Activated CD4-positive, alpha-beta T cell treated with anti-CD3 and anti-CD28 coated beads for 36 hours (primary cell): ENCODE data around the gene ANKS1B. TPM values are rescaled to one million over a fixed set of nuclear protein-coding genes. Genes with fewer than 3 reads are reported as not detected.

Source experiments
- ATAC-seq: fragments of 200-7000 bp; cut with Tn5 transposase; one replicate; pipeline ENCODE4 v1.10.0; 2021; ENCODE audit warnings: mild to moderate bottlenecking, moderate library complexity
- CTCF ChIA-PET: fragments of 350-600 bp; sonication (Branson Sonifier 250); formaldehyde crosslinking; loops from one replicate; lab custom pipeline; 2021; ENCODE audit warnings: antibody characterized with exemption; lab: Charles Lee
- POLR2A ChIA-PET: fragments of 350-600 bp; sonication (Branson Sonifier 250); formaldehyde crosslinking; loops from one replicate; lab custom pipeline; 2021; ENCODE audit warnings: antibody characterized with exemption, inconsistent platforms; lab: Charles Lee
- DNase-seq: peaks from one replicate; pipeline ENCODE4 v3.0.0-alpha.2; 2020
- H3K27ac Mint-ChIP-seq: one replicate; pipeline ENCODE4 v1.8.0; 2021; ENCODE audit warnings: mixed read lengths
- H3K27me3 Mint-ChIP-seq: one replicate; pipeline ENCODE4 v1.8.0; 2021; ENCODE audit warnings: mixed read lengths
- H3K36me3 Mint-ChIP-seq: one replicate; pipeline ENCODE4 v1.8.0; 2021; ENCODE audit warnings: low read depth, mixed read lengths
- H3K4me1 Mint-ChIP-seq: one replicate; pipeline ENCODE4 v1.8.0; 2021; ENCODE audit warnings: mixed read lengths
- H3K4me3 Mint-ChIP-seq: one replicate; pipeline ENCODE4 v1.8.0; 2021; ENCODE audit warnings: mild to moderate bottlenecking, moderate library complexity, mixed read lengths
- H3K9me3 Mint-ChIP-seq: one replicate; pipeline ENCODE4 v1.8.0; 2021; ENCODE audit warnings: low read depth, mixed read lengths
- intact Hi-C, 2 experiments: fragments of 100-400 bp; cut with DNase I in 1 of 2; cut with micrococcal nuclease in 1 of 2; formaldehyde crosslinking; loops; one replicate each; pipeline versions ENCODE4 v1.14.2 to v1.15.1; 2022 to 2024; cut with DNase I, micrococcal nuclease
- total RNA-seq, 2 experiments: library from RNA; stranded (reverse); gene quantifications; one replicate each; pipeline ENCODE4 v1.2.3, GENCODE V29; 2021

Gene ANKS1B
- total RNA-seq, 2 experiments from 2014 or later, result 0.19 to 0.73 TPM

- no peaks in the 10 kb centered on the region for H3K27me3 Mint-ChIP-seq
- DNase-seq (no peak), ATAC-seq (peak; percentile 1)
- no peaks in the 10 kb centered on the region for H3K9me3 Mint-ChIP-seq
- ChIA-PET CTCF (interaction anchor here (0.5 to 3.3 kb wide), 9 partner anchors 11 to 258 kb away, joined by 3 to 17 read pairs (median 4); no protein-coding TSS in a partner anchor), POLR2A (interaction anchor here (0.6 to 1.9 kb wide), 4 partner anchors 11 to 137 kb away, joined by 5 to 9 read pairs (median 6); no protein-coding TSS in a partner anchor)
- H3K4me3 Mint-ChIP-seq, result peak overlapping the region; percentile 48
- H3K36me3 Mint-ChIP-seq, result peaks cover 4% of the 10 kb centered on the region
- intact Hi-C loops, result loop anchor here (1.0 to 5.0 kb wide), 8 partner anchors 43 to 1462 kb away; partner anchors contain the start of genes APAF1 (in 2 of the 2), SLC25A3 (in 2 of the 2) and ACTR6 (in 1 of the 2)
- H3K27ac Mint-ChIP-seq, result peak overlapping the region; percentile 96
- H3K4me1 Mint-ChIP-seq, result peaks cover 67% of the 10 kb centered on the region
Observed at GRCh38 chr12:98740751-98741150, 1244.0 kb downstream of the ANKS1B start.

DNA sequence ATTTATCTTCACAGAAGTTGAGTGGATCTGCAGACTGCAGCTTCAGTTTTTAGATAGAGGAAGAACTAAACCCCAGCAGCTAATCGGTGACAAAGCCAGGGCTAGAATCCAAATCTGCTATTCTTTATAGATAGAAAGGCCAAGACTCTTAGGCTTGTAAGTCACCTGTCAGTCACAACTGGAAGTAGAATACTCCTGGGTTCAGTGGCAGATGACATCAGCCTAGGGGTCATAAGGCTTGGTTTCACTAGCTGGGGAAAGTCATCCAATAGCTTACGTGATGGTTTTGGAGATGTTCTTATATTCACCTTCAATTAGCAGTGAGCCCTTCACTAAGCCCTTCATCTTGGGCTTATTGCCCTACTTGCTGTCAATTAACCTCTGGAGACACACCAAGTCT lies 1246.2 kb downstream of the ANKS1B start:
- Mint-ChIP-seq H3K9me3 (no peaks in the 10 kb centered on the region), H3K27ac (peak overlapping the region; percentile 17), H3K27me3 (no peaks in the 10 kb centered on the region), H3K4me3 (no peak overlapping the region), H3K4me1 (peaks cover 66% of the 10 kb centered on the region), H3K36me3 (peaks cover 8% of the 10 kb centered on the region)
- DNase-seq (peak; percentile 46), ATAC-seq (peak; percentile 37)
- ChIA-PET CTCF (interaction anchor here (0.6 to 1.3 kb wide), 6 partner anchors 9 to 886 kb away, joined by 3 to 5 read pairs (median 4); no protein-coding TSS in a partner anchor), POLR2A (interaction anchor here (0.6 kb wide), 1 partner anchor 27 kb away, joined by 3 read pairs; no protein-coding TSS in a partner anchor)
- intact Hi-C loops, result no loop called here

DNA sequence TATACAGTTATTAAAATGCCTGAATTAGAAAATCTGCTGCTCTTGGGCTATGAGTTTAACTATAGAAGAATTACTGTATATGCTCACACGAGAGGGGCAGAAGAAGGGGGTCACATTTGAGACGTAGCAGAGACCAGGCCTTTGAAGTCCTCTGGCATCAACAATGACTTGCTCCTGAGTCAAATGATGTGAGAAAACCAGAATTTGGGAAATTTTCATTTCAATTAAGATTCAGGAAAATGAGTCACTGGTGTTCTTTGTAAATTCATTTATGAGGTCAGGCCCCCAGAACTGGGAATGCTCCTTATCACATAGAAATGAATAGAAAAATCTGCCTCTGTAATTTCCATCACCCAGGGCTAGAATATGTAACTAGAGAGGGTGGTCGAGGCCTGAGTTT lies 1246.7 kb downstream of the ANKS1B start:
- DNase-seq (no peak), ATAC-seq (no peak)
- Mint-ChIP-seq H3K4me3 (no peak overlapping the region), H3K27me3 (no peaks in the 10 kb centered on the region), H3K36me3 (peaks cover 8% of the 10 kb centered on the region), H3K27ac (peak overlapping the region; percentile 17), H3K9me3 (no peaks in the 10 kb centered on the region), H3K4me1 (peaks cover 61% of the 10 kb centered on the region)
- POLR2A ChIA-PET, result no interaction called here
- intact Hi-C loops, result no loop called here
- CTCF ChIA-PET, result interaction anchor here (1.3 kb wide), 1 partner anchor 8 kb away, joined by 4 read pairs; no protein-coding TSS in a partner anchor

GRCh38 chr12:98737322-98737712 lies 1247.4 kb downstream of the ANKS1B start:
- CTCF ChIA-PET, result interaction anchor here (1.0 to 1.1 kb wide), 2 partner anchors 10 to 13 kb away, joined by 3 read pairs; no protein-coding TSS in a partner anchor
- Mint-ChIP-seq H3K36me3 (peaks cover 12% of the 10 kb centered on the region), H3K27ac (no peak overlapping the region), H3K9me3 (no peaks in the 10 kb centered on the region), H3K27me3 (no peaks in the 10 kb centered on the region), H3K4me3 (no peak overlapping the region), H3K4me1 (peaks cover 57% of the 10 kb centered on the region)
- no peak for ATAC-seq
- intact Hi-C loops, result no loop called here
- DNase-seq, result no peak
- POLR2A ChIA-PET, result interaction anchor here (0.6 kb wide), 1 partner anchor 93 kb away, joined by 3 read pairs; no protein-coding TSS in a partner anchor

GRCh38 chr12:98736352-98737321 lies 1248.1 kb downstream of the ANKS1B start:
- ATAC-seq (no peak), DNase-seq (no peak)
- Mint-ChIP-seq H3K36me3 (peaks cover 13% of the 10 kb centered on the region), H3K4me3 (no peak overlapping the region), H3K4me1 (peaks cover 50% of the 10 kb centered on the region), H3K27me3 (no peaks in the 10 kb centered on the region), H3K9me3 (no peaks in the 10 kb centered on the region), H3K27ac (peak overlapping the region; percentile 2)
- intact Hi-C loops, result no loop called here
- ChIA-PET CTCF (interaction anchor here (1.0 to 1.1 kb wide), 2 partner anchors 10 to 12 kb away, joined by 3 read pairs; no protein-coding TSS in a partner anchor), POLR2A (no interaction called here)

- Mint-ChIP-seq H3K4me3 (no peak overlapping the region), H3K27ac (peak overlapping the region; percentile 2), H3K9me3 (no peaks in the 10 kb centered on the region), H3K4me1 (peaks cover 42% of the 10 kb centered on the region), H3K36me3 (peaks cover 13% of the 10 kb centered on the region), H3K27me3 (no peaks in the 10 kb centered on the region)
- intact Hi-C loops, result no loop called here
- POLR2A ChIA-PET, result no interaction called here
- CTCF ChIA-PET, result no interaction called here
- no peak for DNase-seq
- ATAC-seq, result no peak
Observed at GRCh38 chr12:98735821-98736220, 1248.9 kb downstream of the ANKS1B start.

GRCh38 chr12:98733667-98734350 lies 1250.9 kb downstream of the ANKS1B start:
- peaks cover 22% of the 10 kb centered on the region for H3K4me1 Mint-ChIP-seq
- ChIA-PET POLR2A (no interaction called here), CTCF (interaction anchor here (1.0 to 1.3 kb wide), 3 partner anchors 9 to 13 kb away, joined by 3 to 4 read pairs (median 4); no protein-coding TSS in a partner anchor)
- DNase-seq (no peak), ATAC-seq (no peak)
- H3K36me3 Mint-ChIP-seq, result peaks cover 20% of the 10 kb centered on the region
- H3K9me3 Mint-ChIP-seq, result no peaks in the 10 kb centered on the region
- peak overlapping the region; percentile 47 for H3K27ac Mint-ChIP-seq
- intact Hi-C loops, result no loop called here
- H3K4me3 Mint-ChIP-seq, result no peak overlapping the region
- H3K27me3 Mint-ChIP-seq, result no peaks in the 10 kb centered on the region

DNA sequence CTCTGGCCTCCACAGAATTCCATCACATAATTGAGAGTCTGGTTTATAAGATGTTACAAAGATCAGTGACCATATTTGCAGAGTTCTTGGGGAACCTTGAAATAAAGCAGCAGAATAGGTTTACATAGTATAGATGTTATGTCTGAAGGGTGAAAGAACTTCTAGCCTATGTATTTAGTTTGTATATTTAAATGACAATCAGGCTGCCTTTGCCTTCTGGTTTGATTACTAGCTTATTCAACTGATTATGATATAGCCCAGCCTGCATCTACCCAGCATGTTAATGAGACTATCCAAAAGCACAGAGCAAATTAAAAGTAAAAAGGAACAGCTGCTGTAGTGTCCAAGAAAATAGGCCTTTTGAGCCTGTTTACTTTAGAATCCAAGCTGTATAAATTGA lies 1254.3 kb downstream of the ANKS1B start:
- CTCF ChIA-PET, result interaction anchor here (1.0 to 3.4 kb wide), 6 partner anchors 8 to 268 kb away, joined by 3 to 16 read pairs (median 4); no protein-coding TSS in a partner anchor
- Mint-ChIP-seq H3K36me3 (peaks cover 23% of the 10 kb centered on the region), H3K9me3 (no peaks in the 10 kb centered on the region), H3K27me3 (no peaks in the 10 kb centered on the region), H3K27ac (no peak overlapping the region), H3K4me3 (no peak overlapping the region), H3K4me1 (peaks cover 2% of the 10 kb centered on the region)
- intact Hi-C loops, result no loop called here
- no peak for DNase-seq
- no peak for ATAC-seq
- POLR2A ChIA-PET, result no interaction called here

- Mint-ChIP-seq H3K36me3 (peaks cover 25% of the 10 kb centered on the region), H3K4me3 (no peak overlapping the region), H3K9me3 (no peaks in the 10 kb centered on the region), H3K27ac (no peak overlapping the region), H3K4me1 (peaks cover 11% of the 10 kb centered on the region), H3K27me3 (no peaks in the 10 kb centered on the region)
- no peak for ATAC-seq
- CTCF ChIA-PET, result interaction anchor here (0.8 to 2.5 kb wide), 6 partner anchors 10 to 270 kb away, joined by 3 to 14 read pairs (median 3); no protein-coding TSS in a partner anchor
- intact Hi-C loops, result loop anchor here in 1 of 2 experiments (2.0 kb wide), 1 partner anchor 72 kb away; no protein-coding TSS in a partner anchor
- POLR2A ChIA-PET, result no interaction called here
- no peak for DNase-seq
Observed at GRCh38 chr12:98727196-98727595, 1257.5 kb downstream of the ANKS1B start.

GRCh38 chr12:98725476-98726247 lies 1259.1 kb downstream of the ANKS1B start:
- no peak overlapping the region for H3K4me3 Mint-ChIP-seq
- peaks cover 25% of the 10 kb centered on the region for H3K36me3 Mint-ChIP-seq

More at GRCh38 chr12:98725476-98726247, 1259.1 kb downstream of the ANKS1B start:
- no peaks in the 10 kb centered on the region for H3K27me3 Mint-ChIP-seq
- peak; percentile 83 for DNase-seq
- H3K9me3 Mint-ChIP-seq, result no peaks in the 10 kb centered on the region
- ATAC-seq, result peak; percentile 89
- H3K27ac Mint-ChIP-seq, result no peak overlapping the region
- intact Hi-C loops, result loop anchor here (1.0 to 2.0 kb wide), 4 partner anchors 18 to 273 kb away; no protein-coding TSS in a partner anchor
- CTCF ChIA-PET, result interaction anchor here (0.7 to 2.0 kb wide), 9 partner anchors 12 to 273 kb away, joined by 3 to 8 read pairs (median 3); no protein-coding TSS in a partner anchor
- peaks cover 11% of the 10 kb centered on the region for H3K4me1 Mint-ChIP-seq
- POLR2A ChIA-PET, result interaction anchor here (1.0 kb wide), 1 partner anchor 16 kb away, joined by 5 read pairs; no protein-coding TSS in a partner anchor
